Naive thymus-derived CD4-positive, alpha-beta T cell (primary cell): ENCODE measurements around the gene PMM1. TPM values are rescaled to one million over a fixed set of nuclear protein-coding genes. Genes with fewer than 3 reads are reported as not detected.
"Not testable (repeated sequence)": the region's sequence is repeated elsewhere in the genome, so short reads cannot be mapped to it uniquely, and the experiment has no call there.

Experiments used
- ATAC-seq: fragments of 150-1000 bp; cut with Tn5 transposase; 2 replicates; pipeline ENCODE4 v1.10.0; 2021; ENCODE audit warnings: mild to moderate bottlenecking, moderate library complexity
- CTCF ChIA-PET: fragments of 350-600 bp; sonication (Branson Sonifier 250); formaldehyde crosslinking; loops from one replicate; lab custom pipeline; 2021; ENCODE audit warnings: antibody characterized with exemption; lab: Charles Lee
- POLR2A ChIA-PET: fragments of 350-600 bp; sonication (Branson Sonifier 250); formaldehyde crosslinking; loops from one replicate; lab custom pipeline; 2021; ENCODE audit warnings: antibody characterized with exemption, inconsistent platforms; lab: Charles Lee
- DNase-seq, 9 donors: peaks; one replicate each; pipeline versions ENCODE4 v3.0.0 to v3.0.0-alpha.2; 2020 to 2022; ENCODE audit warnings: mixed read lengths in 1 of 9
- H3K27ac ChIP-seq: one replicate; pipeline ENCODE4 v1.7.0; 2013; ENCODE audit warnings: mild to moderate bottlenecking, low read depth, low read length, moderate library complexity
- H3K27me3 ChIP-seq, 2 donors: one replicate each; pipeline ENCODE4 v1.7.0; 2013; ENCODE audit warnings: low read length in 2 of 2, mild to moderate bottlenecking in 2 of 2, moderate library complexity in 2 of 2; ENCODE audit not compliant: control insufficient read depth in 2 of 2, insufficient read depth in 2 of 2
- H3K36me3 ChIP-seq, 3 experiments: 1 replicate in 2 of 3; 2 replicates in 1 of 3; pipeline ENCODE4 v1.7.0; 2013; ENCODE audit warnings: low read length in 3 of 3, mild to moderate bottlenecking in 3 of 3, moderate library complexity in 1 of 3; ENCODE audit not compliant: insufficient read depth in 3 of 3, control insufficient read depth in 2 of 3
- H3K4me1 ChIP-seq, 2 donors: one replicate each; pipeline ENCODE4 v1.7.0; 2013; ENCODE audit warnings: low read length in 2 of 2, mild to moderate bottlenecking in 2 of 2, moderate library complexity in 1 of 2; ENCODE audit not compliant: control insufficient read depth in 2 of 2, insufficient read depth in 2 of 2
- H3K4me3 ChIP-seq: 2 replicates; pipeline ENCODE4 v1.7.0; 2013; ENCODE audit warnings: mild to moderate bottlenecking, low read length
- H3K9me3 ChIP-seq, 3 experiments: 1 replicate in 2 of 3; 2 replicates in 1 of 3; pipeline ENCODE4 v1.7.0; 2013; ENCODE audit warnings: low read length in 3 of 3; ENCODE audit not compliant: control insufficient read depth in 2 of 3
- H3K27ac Mint-ChIP-seq, 9 donors: one replicate each; pipeline ENCODE4 v1.8.0; 2020 to 2022; ENCODE audit warnings: mixed read lengths in 9 of 9, mild to moderate bottlenecking in 8 of 9, moderate library complexity in 5 of 9, inconsistent platforms in 2 of 9
- H3K27me3 Mint-ChIP-seq, 5 donors: one replicate each; pipeline ENCODE4 v1.8.0; 2021 to 2022; ENCODE audit warnings: mixed read lengths in 5 of 5, mild to moderate bottlenecking in 1 of 5
- H3K36me3 Mint-ChIP-seq, 5 donors: one replicate each; pipeline ENCODE4 v1.8.0; 2020 to 2022; ENCODE audit warnings: mixed read lengths in 5 of 5, mild to moderate bottlenecking in 3 of 5, inconsistent platforms in 1 of 5
- H3K4me1 Mint-ChIP-seq, 7 donors: one replicate each; pipeline ENCODE4 v1.8.0; 2020 to 2022; ENCODE audit warnings: mixed read lengths in 7 of 7, mild to moderate bottlenecking in 3 of 7, inconsistent platforms in 1 of 7
- H3K4me3 Mint-ChIP-seq, 10 donors: one replicate each; pipeline ENCODE4 v1.8.0; 2020 to 2022; ENCODE audit warnings: mild to moderate bottlenecking in 10 of 10, mixed read lengths in 10 of 10, moderate library complexity in 6 of 10, inconsistent platforms in 2 of 10
- H3K9me3 Mint-ChIP-seq, 11 donors: one replicate each; pipeline ENCODE4 v1.8.0; 2020 to 2022; ENCODE audit warnings: mixed read lengths in 11 of 11, mild to moderate bottlenecking in 4 of 11, inconsistent platforms in 1 of 11, moderate library complexity in 1 of 11
- intact Hi-C, 2 donors: fragments of 100-400 bp; cut with micrococcal nuclease; formaldehyde crosslinking; loops; one replicate each; pipeline ENCODE4 v1.15.1; 2023
- polyA plus RNA-seq, 2 donors: library from polyadenylated mRNA; unstranded; fragments of 300-500 nt; fragmentation: Illumina TruSeq; gene quantifications; one replicate each; pipeline ENCODE4 v1.2.3, GENCODE V29; 2021
- total RNA-seq, 6 experiments: library from RNA in 5 of 6; stranded (reverse) in 5 of 6; gene quantifications; 1 replicate in 5 of 6; 2 replicates in 1 of 6; pipeline ENCODE4 v1.2.3 and lab custom pipeline; 2021 to 2026

Gene PMM1
- total and polyA plus RNA-seq, 7 experiments from 2014 or later = 22.5 to 42.8 (median 30.0) TPM

DNA sequence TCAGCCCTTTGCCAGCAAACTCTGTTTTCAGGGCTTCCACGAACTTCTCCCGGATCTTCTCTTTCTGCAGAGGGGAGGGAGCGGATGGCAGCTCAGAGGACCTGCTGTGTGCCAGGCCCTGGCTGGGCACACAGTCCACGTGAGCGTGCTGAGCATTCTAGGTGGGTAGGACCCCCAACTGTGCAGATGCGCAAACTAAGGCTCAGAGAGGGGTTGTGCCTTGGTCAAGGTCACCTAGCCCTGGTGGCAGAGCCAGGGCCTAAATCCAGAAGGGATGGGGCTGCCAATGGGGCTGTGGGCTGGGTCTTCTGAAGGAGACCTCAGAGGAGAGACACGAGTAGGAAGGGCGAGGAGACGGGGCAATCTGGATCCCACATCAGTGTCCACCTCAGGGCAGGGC is 10.8 kb downstream of the PMM1 start:
- H3K4me1 Mint-ChIP-seq = peaks cover 0 to 5% (median 0%) of the 10 kb centered on the region in 7 donors
- Histone ChIP-seq H3K9me3 (no peaks in the 10 kb centered on the region), H3K27ac (no peak overlapping the region), H3K4me1 (no peaks in the 10 kb centered on the region), H3K4me3 (no peak overlapping the region), H3K27me3 (no peaks in the 10 kb centered on the region), H3K36me3 (peaks cover 0 to 81% (median 0%) of the 10 kb centered on the region in 3 experiments)
- H3K27me3 Mint-ChIP-seq = no peaks in the 10 kb centered on the region
- ChIA-PET CTCF (no interaction called here), POLR2A (no interaction called here)
- no peaks in the 10 kb centered on the region for H3K9me3 Mint-ChIP-seq
- no peak for DNase-seq
- peaks cover 0 to 30% (median 4%) of the 10 kb centered on the region in 5 donors for H3K36me3 Mint-ChIP-seq
- intact Hi-C loops = no loop called here
- ATAC-seq = no peak
- no peak overlapping the region for H3K27ac Mint-ChIP-seq
- no peak overlapping the region for H3K4me3 Mint-ChIP-seq

DNA sequence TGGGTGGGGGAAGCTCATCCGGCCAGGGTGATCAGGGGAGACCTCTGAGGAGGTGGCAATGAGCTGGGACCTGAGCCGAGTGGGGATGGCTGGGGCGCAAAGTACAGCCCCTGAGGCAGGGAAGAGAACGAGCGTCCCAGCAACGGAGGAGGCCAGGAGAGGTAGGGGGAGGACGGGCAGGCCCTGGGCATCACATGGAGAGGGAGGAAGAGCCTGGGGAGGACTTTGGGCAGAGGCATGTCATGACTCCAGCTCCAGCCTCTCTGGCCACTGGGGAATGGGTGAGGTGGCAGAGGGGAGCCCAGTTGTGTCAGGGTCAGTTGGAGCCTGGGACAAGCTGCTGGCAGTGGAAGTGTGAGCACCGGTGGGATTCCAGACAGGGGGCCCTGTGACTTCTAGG is 11.5 kb downstream of the PMM1 start:
- POLR2A ChIA-PET = no interaction called here
- ATAC-seq (no peak), DNase-seq (no peak)
- H3K36me3 ChIP-seq = peaks cover 0 to 74% (median 0%) of the 10 kb centered on the region in 3 experiments
- no peak overlapping the region for H3K27ac ChIP-seq
- no peaks in the 10 kb centered on the region for H3K4me1 ChIP-seq
- Mint-ChIP-seq H3K36me3 (peaks cover 0 to 27% (median 4%) of the 10 kb centered on the region in 5 donors), H3K4me1 (peaks cover 0 to 5% (median 0%) of the 10 kb centered on the region in 7 donors), H3K9me3 (no peaks in the 10 kb centered on the region), H3K4me3 (no peak overlapping the region), H3K27ac (no peak overlapping the region), H3K27me3 (no peaks in the 10 kb centered on the region)
- intact Hi-C loops = no loop called here
- no peaks in the 10 kb centered on the region for H3K9me3 ChIP-seq
- CTCF ChIA-PET = no interaction called here
- no peaks in the 10 kb centered on the region for H3K27me3 ChIP-seq
- no peak overlapping the region for H3K4me3 ChIP-seq

DNA sequence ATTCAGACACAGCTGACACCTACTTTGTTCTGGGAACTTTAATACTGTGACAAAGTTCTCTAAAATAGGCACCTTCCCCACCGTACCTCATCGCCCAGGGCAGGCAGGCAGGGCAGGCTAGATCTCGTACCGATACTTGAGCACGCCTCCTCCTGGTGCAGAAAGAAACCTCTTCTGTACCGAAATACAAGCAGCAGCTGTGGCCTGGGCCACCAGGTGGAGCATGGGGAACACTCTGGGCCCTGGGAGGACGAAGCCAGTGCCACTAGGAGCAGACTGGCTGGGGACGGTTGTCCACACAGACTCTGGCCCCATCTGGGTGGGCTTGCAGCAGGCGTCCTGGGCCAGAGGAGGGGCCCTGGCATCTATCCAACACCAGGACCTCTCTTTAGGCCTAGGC is 12.8 kb downstream of the PMM1 start:
- no peak overlapping the region for H3K4me3 Mint-ChIP-seq
- intact Hi-C loops = loop anchor here in 1 of 2 donors (1.0 kb wide), 1 partner anchor 13 kb away; no protein-coding TSS in a partner anchor
- DNase-seq = peak in 5 of 9 donors; percentile 10 to 31 (median 22)

DNA sequence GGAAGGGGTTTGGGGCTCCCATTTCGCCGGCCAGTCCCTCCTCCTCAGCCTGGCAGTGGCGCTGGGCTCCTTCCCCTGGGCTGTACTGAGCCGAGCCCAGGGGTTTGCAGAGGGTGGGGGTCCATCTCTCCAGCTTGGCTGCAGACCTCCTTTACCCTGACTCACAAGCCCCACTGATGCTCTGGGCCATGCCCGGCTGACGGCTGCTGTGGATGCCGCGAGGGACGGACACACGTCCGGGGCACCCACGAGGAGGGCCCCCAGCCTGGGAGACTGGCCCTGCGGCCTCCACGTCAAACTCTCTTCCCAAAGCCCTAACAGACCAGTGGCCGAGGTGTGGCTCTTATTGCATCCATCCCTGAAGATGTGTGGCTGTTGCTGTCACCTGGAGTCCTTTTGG is 14.1 kb downstream of the PMM1 start:
- POLR2A ChIA-PET = no interaction called here
- no peaks in the 10 kb centered on the region for H3K27me3 Mint-ChIP-seq
- no peaks in the 10 kb centered on the region for H3K9me3 Mint-ChIP-seq
- Histone ChIP-seq H3K9me3 (no peaks in the 10 kb centered on the region), H3K4me3 (no peak overlapping the region), H3K4me1 (no peaks in the 10 kb centered on the region), H3K27me3 (no peaks in the 10 kb centered on the region), H3K27ac (no peak overlapping the region), H3K36me3 (peaks cover 0 to 54% (median 0%) of the 10 kb centered on the region in 3 experiments)
- ATAC-seq (no peak), DNase-seq (no peak)
- H3K4me1 Mint-ChIP-seq = peaks cover 0 to 5% (median 0%) of the 10 kb centered on the region in 7 donors
- CTCF ChIA-PET = no interaction called here
- H3K4me3 Mint-ChIP-seq = no peak overlapping the region
- no peak overlapping the region for H3K27ac Mint-ChIP-seq
- intact Hi-C loops = no loop called here
- peaks cover 0 to 19% (median 3%) of the 10 kb centered on the region in 5 donors for H3K36me3 Mint-ChIP-seq

More for the DNA sequence above, 12.8 kb downstream of the PMM1 start:
- H3K36me3 ChIP-seq = peaks cover 0 to 62% (median 0%) of the 10 kb centered on the region in 3 experiments
- no peaks in the 10 kb centered on the region for H3K27me3 ChIP-seq
- no peaks in the 10 kb centered on the region for H3K27me3 Mint-ChIP-seq
- CTCF ChIA-PET = interaction anchor here (0.6 kb wide), 1 partner anchor 39 kb away, joined by 3 read pairs; no protein-coding TSS in a partner anchor
- H3K36me3 Mint-ChIP-seq = peaks cover 0 to 19% (median 3%) of the 10 kb centered on the region in 5 donors
- H3K27ac Mint-ChIP-seq = no peak overlapping the region
- H3K4me1 Mint-ChIP-seq = peaks cover 0 to 5% (median 0%) of the 10 kb centered on the region in 7 donors
- POLR2A ChIA-PET = no interaction called here
- no peaks in the 10 kb centered on the region for H3K9me3 Mint-ChIP-seq
- H3K9me3 ChIP-seq = no peaks in the 10 kb centered on the region
- H3K27ac ChIP-seq = no peak overlapping the region
- no peak overlapping the region for H3K4me3 ChIP-seq
- peak; percentile 67 for ATAC-seq
- H3K4me1 ChIP-seq = no peaks in the 10 kb centered on the region

DNA sequence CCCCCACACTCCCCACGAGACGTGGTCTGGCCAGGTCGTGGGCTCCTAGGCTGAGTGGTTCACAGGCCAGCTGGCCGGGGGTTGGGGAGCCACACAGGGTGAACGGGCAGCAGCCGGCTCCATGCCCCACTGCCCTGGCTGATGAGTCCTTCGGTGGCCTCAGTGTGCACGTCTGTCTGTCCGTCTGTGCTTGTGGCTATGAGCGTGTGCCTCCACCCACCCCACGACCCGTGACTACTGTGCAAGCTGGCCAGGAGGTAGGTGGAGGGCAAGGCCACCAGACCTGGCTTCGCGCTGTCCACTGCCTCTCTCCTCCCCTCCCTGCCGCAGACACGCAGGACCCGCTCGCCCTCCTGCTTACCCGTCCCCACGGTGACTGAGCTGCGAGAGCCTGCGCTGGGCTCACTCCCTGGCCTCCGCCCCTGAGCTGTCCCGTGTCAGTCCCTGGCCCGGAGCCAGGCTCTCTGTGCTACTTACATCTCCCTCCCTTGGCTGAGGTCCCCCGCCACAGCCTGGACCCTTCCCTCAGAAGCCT is 14.7 kb downstream of the PMM1 start:
- H3K27me3 ChIP-seq = no peaks in the 10 kb centered on the region
- DNase-seq (no peak), ATAC-seq (no peak)
- H3K4me3 ChIP-seq = no peak overlapping the region
- H3K36me3 ChIP-seq = peaks cover 0 to 48% (median 0%) of the 10 kb centered on the region in 3 experiments
- ChIA-PET CTCF (no interaction called here), POLR2A (no interaction called here)
- H3K27ac ChIP-seq = no peak overlapping the region
- peaks cover 0 to 14% (median 3%) of the 10 kb centered on the region in 5 donors for H3K36me3 Mint-ChIP-seq
- H3K4me3 Mint-ChIP-seq = no peak overlapping the region
- H3K9me3 Mint-ChIP-seq = no peaks in the 10 kb centered on the region
- no peaks in the 10 kb centered on the region for H3K9me3 ChIP-seq
- no peaks in the 10 kb centered on the region for H3K27me3 Mint-ChIP-seq
- intact Hi-C loops = no loop called here
- H3K4me1 ChIP-seq = no peaks in the 10 kb centered on the region
- H3K4me1 Mint-ChIP-seq = no peaks in the 10 kb centered on the region
- H3K27ac Mint-ChIP-seq = no peak overlapping the region

DNA sequence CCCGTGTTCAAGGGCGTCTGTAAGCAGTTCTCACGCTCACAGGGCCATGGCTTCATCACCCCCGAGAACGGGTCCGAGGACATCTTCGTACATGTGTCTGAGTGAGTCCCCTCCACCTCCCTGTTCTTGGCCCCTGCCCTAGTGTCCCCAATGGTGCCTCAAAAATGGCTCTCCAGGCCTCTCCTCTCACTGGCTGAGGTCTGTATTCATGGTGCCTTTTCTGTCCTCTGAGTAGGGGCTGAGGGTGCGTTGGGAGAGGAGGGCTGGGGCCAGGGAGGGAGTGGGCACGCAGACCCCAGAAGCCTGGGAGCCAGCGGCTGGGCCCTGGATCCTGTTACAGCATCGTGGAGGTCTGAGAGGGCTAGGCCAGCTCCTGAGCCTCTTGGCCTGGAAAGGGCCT is 16.0 kb downstream of the PMM1 start:
- DNase-seq = no peak
- H3K4me3 Mint-ChIP-seq = no peak overlapping the region
- Histone ChIP-seq H3K27me3 (no peaks in the 10 kb centered on the region), H3K36me3 (peaks cover 0 to 35% (median 0%) of the 10 kb centered on the region in 3 experiments), H3K27ac (no peak overlapping the region), H3K4me1 (no peaks in the 10 kb centered on the region), H3K4me3 (no peak overlapping the region), H3K9me3 (no peaks in the 10 kb centered on the region)
- ATAC-seq = no peak
- peaks cover 0 to 14% (median 3%) of the 10 kb centered on the region in 5 donors for H3K36me3 Mint-ChIP-seq
- POLR2A ChIA-PET = interaction anchor here (0.6 kb wide), 1 partner anchor 35 kb away, joined by 3 read pairs; no protein-coding TSS in a partner anchor
- intact Hi-C loops = no loop called here
- peak overlapping the region in 1 of 9 donors; percentile 46 for H3K27ac Mint-ChIP-seq
- no peaks in the 10 kb centered on the region for H3K4me1 Mint-ChIP-seq
- H3K9me3 Mint-ChIP-seq = no peaks in the 10 kb centered on the region
- CTCF ChIA-PET = no interaction called here
- no peaks in the 10 kb centered on the region for H3K27me3 Mint-ChIP-seq

DNA sequence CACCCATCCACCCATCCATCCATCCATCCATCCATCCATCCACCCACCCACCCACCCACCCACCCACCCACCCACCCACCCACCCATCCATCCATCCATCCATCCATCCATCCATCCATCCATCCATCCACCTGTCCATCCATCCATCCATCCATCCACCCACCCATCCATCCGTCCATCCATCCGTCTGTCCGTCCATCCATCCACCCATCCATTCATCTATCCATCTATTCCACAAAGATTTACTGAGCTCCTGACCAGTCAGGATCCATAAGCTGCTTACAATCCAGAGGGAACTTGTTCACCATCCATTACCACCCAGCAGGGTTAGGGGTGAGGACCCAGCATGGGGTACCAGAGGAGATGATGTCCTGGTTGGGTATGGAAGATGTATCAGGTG is 17.3 kb downstream of the PMM1 start:
- POLR2A ChIA-PET = interaction anchor here (1.0 kb wide), 1 partner anchor 32 kb away, joined by 3 read pairs; no protein-coding TSS in a partner anchor
- H3K4me1 ChIP-seq, H3K36me3 Mint-ChIP-seq, H3K27ac ChIP-seq, intact Hi-C loops, H3K27me3 Mint-ChIP-seq, H3K27me3 ChIP-seq, H3K4me3 ChIP-seq, H3K4me1 Mint-ChIP-seq, H3K4me3 Mint-ChIP-seq, DNase-seq, H3K27ac Mint-ChIP-seq, ATAC-seq, CTCF ChIA-PET, H3K9me3 Mint-ChIP-seq, H3K9me3 ChIP-seq: not testable (repeated sequence)
- peaks cover 0 to 22% (median 0%) of the 10 kb centered on the region in 3 experiments for H3K36me3 ChIP-seq
